ENCODE results near the gene NXPH1.
A peak's percentile ranks its signal among the peaks of the same experiment; 100 is the strongest.

Gene NXPH1

GRCh38 chr7:8436965-8437364, 3.6 kb downstream of the NXPH1 start:
- DNase-seq (ENCODE audit: low spot score): peak; percentile 59

GRCh38 chr7:8437606-8438005, 4.2 kb downstream of the NXPH1 start:
- DNase-seq (ENCODE audit: low spot score): no peak

DNA sequence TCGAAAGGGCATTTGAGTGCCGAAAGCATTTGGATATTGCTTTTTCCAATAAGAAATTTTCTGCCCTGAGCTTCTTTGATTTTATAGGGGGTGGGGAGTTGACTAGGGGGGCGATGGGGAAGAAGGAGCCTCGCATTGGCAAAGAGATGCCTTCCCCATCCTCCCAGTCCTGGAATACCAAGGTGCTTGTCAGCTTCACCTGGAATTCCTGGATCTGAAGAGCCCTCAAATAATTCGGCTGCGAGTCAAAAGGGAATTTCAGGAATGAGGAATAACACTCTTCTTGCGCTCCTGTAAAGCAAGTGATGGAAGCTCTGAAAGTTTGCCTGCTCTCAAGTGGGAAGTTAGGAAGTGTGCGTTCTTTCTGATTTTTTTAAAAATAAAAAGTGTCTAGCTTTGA, 7.3 kb downstream of the NXPH1 start:
- no peak for DNase-seq (ENCODE audit: low spot score)

DNA sequence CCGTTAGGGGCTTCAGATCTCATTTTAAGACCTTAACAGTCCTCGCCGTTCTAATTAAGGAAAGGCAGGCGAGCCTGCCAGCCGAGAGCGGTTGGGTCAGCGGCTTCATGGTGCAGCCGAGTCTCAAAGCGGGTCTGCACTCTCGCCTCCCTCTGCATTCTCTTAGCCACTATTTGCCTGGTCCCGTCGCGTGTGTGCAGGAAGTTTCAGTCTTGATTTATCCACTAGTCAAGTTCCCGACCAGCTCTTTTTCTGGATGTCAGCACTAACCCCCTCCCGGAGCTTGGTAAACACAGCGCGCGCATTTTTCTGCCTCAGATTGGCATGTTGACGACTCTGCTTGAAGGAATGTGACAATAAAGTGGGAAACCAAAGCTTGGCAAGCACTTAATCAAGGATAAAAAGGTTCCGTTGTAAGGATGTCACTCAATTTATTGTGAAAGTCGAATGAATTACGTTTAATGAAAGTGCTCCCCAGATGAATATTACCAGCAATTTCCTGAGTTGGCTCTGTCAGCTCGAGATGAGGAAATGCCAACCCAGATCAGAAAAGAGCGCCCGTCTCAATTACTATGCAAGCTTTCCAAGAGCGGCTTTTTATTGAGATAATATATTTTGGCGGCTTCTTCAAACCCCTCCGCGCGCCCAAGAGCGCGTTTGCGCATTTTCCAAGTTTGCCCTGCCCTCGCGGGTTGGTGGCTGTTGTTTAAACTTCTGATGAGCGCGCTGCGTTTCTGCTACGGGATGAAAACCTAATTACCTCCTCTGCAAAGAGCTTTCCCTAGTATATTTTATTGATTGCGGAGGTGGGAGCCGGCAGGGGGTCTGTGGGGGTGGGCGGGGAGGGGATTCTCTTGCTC, 7.9 kb downstream of the NXPH1 start:
- no peak for DNase-seq (ENCODE audit: low spot score)

- no peak for DNase-seq (ENCODE audit: low spot score)
Measured at GRCh38 chr7:8442051-8442813, 8.8 kb downstream of the NXPH1 start.

- peak; percentile 36 for DNase-seq (ENCODE audit: low spot score)
Measured at GRCh38 chr7:8442814-8443304, 9.4 kb downstream of the NXPH1 start.

- DNase-seq (ENCODE audit: low spot score): peak; percentile 17
Measured at GRCh38 chr7:8443576-8444467, 10.4 kb downstream of the NXPH1 start.

GRCh38 chr7:8444468-8444769, 11.0 kb downstream of the NXPH1 start:
- no peak for DNase-seq (ENCODE audit: low spot score)

GRCh38 chr7:8453535-8453934, 20.1 kb downstream of the NXPH1 start:
- no peak for DNase-seq (ENCODE audit: low spot score)

DNA sequence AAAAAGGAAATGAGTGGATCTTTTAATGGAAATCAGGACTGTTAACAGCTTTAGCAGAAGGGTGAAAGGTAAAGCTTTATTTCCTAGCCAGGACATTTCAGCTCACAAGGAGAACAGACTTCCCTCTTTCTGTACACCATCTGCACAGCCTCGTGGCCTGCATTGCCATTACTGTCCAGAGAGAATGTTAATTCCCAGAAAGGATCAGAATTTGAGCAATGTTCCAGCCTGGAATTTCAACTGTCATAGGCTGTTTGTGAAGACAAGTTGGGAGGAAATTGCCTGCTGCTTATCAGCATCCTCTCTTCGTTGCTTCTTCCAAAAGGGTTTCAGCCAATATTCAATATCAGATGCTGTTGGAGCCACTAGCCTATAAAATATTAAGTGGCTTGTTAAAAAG, 22.0 kb downstream of the NXPH1 start:
- DNase-seq (ENCODE audit: low spot score): no peak

DNA sequence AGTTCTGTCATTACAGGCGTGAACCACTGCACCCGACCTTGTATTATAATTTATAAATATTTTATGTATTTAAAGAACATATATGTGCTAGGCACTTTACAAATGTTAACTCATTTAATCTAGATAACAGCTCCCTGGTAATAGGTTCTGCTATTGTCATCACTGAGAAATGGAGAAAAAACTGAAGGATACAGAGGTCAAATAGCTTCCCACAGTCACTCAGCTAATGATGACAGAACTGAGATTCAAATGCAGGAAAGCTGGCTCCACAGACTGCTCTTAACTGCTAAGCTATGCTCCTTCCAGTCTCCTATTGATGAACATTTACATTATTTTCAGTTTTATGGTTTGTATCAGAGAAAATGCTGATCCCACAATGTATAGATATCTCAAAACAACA, 28.9 kb downstream of the NXPH1 start:
- no peak for DNase-seq (ENCODE audit: low spot score)

GRCh38 chr7:8465338-8465737, 31.9 kb downstream of the NXPH1 start:
- no peak for DNase-seq (ENCODE audit: low spot score)

DNA sequence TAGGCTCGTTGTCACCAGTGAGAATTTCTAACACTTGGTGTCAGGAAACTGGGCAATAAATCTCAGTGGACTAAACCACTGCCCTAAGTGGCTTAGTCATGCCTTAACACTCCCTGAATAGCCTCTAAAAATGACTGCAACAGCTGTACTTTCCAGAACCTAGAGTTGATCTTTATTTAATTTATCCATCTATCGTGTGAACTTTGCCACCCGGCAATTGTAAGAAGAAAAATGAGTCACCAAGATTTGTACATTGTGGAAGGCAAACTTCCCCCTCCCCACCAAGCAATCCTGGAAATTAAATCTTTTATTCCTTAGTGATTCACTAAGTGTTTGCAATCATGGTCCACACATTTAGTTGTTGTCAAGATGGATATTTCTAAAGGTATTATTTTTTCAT, 47.1 kb downstream of the NXPH1 start:
- DNase-seq (ENCODE audit: low spot score): peak; percentile 51

DNA sequence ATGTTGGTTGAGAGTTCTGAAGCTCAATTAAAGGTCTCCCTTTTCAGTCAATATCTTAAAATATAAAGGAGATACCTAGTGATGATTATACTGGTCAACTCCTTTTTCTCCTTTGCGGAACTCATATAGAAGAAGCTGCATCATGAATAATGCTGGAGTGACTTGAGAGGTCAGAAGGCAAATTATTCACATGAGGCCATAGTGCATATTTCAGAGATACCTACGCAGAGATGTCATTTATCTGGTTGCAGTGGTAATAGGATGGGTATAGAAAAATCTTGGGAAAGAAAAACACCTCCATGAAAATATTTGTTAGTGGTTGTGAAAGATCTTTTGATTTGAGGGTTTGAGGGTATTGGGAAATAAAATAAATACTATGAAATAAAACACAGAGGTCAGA, 47.7 kb downstream of the NXPH1 start:
- no peak for DNase-seq (ENCODE audit: low spot score)

- no peak for DNase-seq (ENCODE audit: low spot score)
Measured at GRCh38 chr7:8481752-8482446, 48.5 kb downstream of the NXPH1 start.

GRCh38 chr7:8490391-8491045, 57.1 kb downstream of the NXPH1 start:
- DNase-seq (ENCODE audit: low spot score): peak; percentile 29

DNA sequence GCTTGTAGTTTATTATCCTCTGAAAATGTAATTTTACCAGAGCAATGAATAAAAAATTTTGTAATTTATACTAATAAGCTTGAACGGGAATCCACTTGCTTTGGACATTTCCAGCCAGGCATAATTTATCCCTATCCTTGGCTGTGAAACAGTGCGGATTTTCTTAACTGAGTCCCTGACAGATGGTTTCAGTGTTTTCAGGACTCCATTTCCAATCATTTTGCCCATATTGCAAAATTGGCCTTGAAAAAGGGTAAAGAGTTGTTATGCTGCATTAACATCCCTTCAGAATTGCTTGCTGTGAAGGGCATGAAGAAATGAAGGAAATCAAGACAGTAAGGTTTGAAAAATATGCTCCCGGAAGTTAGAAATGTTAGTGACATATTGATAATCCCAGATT, 57.7 kb downstream of the NXPH1 start:
- no peak for DNase-seq (ENCODE audit: low spot score)

- no peak for DNase-seq (ENCODE audit: low spot score)
Measured at GRCh38 chr7:8491544-8492489, 58.4 kb downstream of the NXPH1 start.

DNA sequence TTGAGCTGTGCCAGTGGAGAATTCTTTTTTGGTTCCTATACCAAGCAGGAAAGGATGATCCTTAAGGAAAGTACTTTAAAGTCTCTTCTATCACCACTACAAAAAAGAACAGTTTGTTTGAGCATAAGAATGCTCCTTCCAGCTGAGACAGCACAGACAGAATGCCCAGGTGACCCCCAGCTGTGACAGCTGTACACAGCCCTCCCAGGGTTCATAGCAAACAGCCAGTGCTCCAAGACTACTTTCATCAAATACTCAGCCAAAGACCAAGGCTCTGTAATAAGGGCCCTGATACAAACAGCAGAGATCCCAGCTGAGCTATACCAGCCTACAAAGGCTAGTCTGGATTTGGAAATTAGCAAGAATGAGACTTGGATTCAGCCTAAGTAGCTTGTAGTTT, 65.7 kb downstream of the NXPH1 start:
- DNase-seq (ENCODE audit: low spot score): no peak

DNA sequence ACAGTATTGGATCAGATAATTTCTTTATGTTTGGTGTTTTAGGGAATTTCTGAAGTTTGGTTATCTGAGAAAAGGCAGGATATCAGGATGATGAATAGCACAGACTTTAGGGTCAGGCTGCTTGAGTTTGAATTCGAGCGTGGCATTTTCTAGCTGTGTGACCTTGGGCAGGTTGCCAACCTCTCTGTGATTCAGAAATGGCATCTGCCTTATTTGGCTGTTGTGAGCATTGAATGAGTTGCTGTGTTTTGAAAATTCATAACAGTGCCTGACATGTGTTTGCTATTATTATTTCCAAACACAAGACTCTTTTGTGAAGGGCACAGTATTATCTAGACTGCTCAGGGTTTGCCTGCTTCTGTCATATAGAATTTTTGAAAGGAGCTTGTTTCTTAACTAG, 66.9 kb downstream of the NXPH1 start:
- DNase-seq (ENCODE audit: low spot score): peak; percentile 7
